HG02678 (cell line): Measurements from ENCODE around the gene CRYBG1.
A peak's percentile ranks its signal among the peaks of the same experiment; 100 is the strongest.

Experiments
- ATAC-seq: cut with Tn5 transposase; IDR thresholded peaks from one replicate; pipeline ENCODE4 v1.9.1; 2021; ENCODE audit warnings: mild to moderate bottlenecking, moderate library complexity; ENCODE audit not compliant: unreplicated experiment

CRYBG1 gene

DNA sequence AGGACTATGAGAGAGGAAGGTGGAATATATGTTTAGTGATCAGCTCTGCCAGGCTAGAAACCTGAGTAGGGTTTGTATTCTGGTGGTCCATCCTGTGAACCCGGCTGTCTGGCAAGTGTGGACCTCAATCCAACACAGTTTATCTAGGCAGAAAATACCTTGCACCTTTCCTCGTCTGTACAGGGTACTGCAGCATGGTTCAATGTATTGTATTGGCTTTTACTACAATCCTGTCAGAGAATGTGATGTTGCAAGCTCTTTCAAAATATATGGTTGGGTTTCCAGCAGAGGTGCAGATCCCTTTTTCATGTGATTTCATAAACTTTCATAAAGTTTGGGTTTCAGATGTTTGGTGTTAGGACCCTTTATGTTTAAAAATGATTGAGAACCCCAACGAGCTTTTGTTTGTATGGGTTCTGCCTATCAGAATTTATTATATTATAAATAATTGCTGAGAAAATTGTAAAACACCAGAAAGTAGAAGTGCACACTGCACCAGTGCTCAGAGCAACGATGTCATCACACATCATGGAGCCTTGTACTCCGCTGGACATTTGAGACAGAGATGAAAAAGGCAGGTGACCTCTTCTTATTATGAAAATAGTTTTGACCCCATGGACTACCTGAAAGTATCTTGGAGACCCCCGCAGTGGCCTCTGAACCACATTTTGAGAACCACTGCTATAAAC lies 162.2 kb downstream of the CRYBG1 start:
- ATAC-seq = no peak

DNA sequence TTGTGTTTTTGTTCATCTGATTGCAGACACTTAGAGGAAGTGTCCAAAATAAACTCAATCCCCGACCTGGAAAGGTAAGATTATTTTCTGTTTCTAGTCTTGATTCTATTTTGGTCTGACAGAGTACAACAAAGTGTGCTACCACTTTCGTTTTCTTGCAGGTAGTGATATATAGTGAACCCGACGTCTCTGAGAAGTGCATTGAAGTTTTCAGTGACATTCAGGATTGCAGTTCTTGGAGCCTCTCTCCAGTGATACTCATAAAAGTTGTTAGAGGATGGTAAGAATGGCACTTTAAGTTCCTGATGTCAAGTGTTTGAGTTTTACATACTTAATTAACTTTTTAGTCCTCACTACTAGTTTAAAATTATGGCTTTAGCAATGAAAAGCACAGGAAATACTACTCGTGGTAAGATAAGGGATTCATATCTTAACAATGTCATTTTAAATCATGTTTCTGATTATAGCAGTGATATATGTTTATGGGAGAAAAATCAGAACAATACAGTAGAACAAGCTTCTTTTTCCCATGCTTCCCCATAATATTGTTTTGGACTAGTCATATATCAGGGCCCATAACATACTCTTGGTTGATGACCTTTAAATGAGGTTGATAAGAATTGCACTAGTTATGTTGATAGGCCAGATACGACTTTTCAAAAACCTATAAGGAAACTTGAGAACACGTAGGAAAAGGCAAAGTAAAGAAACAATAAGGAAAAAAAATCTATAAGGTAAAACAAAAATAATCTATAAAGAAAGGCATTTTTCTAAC lies 164.8 kb downstream of the CRYBG1 start:
- peak; percentile 50 for ATAC-seq

DNA sequence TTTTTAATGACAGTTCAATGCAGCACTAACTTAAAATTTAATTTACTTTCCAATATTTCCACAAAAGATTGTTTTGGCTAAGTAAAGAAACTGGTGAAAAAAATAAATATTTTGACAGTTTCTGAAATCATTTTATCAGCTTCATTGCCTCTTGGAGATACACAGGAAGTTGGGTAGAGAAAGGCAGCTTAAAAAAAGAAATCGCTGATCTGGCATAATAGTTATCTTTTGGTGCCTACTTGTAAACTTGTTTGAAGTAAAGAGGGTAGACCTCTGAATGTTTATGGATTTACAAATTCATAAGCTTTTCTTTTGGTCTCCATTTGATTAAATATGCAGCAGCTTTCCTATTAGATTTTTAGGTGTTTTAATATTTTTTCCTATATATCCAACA lies 165.4 kb downstream of the CRYBG1 start:
- ATAC-seq = no peak

DNA sequence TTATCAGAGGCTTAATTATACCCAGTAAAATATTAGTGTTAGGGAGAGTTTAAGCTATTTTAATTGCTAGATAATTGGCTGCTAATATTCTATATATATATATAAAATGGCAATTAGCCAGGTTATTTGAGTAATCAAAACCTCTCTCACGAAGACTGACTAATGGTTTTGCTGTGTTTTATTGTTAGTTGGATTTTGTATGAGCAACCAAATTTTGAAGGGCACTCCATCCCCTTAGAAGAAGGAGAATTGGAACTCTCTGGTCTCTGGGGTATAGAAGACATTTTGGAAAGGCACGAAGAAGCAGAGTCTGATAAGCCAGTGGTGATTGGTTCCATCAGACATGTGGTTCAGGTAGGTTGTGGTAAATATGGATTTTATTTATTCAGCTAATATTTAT lies 166.6 kb downstream of the CRYBG1 start:
- no peak for ATAC-seq

DNA sequence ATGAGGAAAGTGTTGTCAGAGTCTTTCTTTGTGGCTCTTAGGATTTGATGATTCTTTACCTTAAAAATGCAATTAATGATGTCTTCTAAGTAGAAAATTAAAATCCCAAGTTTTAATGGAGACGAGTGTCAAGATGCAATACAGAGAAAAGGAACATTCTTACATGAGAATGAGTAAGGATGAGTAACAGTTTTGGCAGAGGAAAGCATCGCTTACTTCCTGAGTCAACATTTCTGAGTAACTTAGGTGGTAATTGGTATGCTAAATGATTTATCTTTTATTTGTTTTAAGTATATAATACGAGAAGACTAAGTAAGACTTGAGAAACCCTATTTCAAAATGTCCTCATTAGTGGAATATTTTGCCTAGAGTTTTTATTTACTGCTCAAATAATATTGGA lies 167.5 kb downstream of the CRYBG1 start:
- ATAC-seq = no peak

DNA sequence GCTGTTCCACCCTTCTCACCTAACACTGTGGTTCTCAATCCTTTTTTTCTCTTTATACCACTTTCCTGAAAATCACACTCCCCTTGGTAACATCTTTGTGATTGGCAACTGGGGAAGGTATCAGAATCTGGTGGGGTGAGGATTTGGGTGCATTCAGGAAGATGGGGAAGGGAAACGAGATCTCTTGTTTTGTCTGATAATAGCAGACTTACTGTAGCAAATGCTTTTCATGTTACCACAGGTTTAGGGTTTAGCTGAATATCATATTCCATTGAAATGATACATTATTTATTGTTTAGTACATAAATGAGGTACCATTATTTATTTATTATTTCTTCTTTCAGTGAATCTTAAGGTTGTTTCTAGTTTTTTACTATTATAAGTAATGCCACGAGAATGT lies 168.0 kb downstream of the CRYBG1 start:
- no peak for ATAC-seq

DNA sequence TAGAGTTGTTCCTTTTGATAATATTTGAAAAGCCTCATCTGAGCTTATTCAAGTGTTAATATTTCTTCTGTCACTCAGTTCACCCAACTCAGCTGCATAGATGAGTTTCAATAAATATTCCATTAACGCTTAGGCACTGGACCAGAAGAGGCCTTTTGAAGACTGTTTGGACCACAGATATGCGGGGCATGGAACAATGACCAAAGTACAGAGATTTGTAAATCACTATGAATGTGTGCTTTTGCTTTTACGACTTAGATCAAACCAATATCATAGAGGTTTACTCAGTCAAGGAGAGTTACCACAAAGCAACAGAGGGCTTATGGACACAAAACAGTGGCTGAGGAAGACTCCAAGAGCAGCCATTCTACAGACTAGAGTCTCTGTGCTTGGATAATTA lies 168.9 kb downstream of the CRYBG1 start:
- ATAC-seq = no peak

DNA sequence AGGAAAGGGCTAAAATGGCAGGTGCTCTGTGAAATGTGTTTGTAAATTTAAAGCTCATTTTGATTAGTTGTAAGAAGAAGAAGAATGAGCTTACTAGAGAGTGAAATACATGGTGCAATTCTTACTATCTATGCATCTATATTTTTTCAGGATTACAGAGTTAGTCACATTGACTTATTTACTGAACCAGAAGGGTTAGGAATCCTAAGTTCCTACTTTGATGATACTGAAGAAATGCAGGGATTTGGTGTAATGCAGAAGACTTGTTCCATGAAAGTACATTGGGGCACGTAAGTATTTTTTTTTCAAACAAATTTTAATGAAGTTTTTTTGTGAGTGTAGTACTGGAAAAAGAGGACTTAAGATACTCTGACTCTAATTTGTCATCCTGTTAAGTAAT lies 169.5 kb downstream of the CRYBG1 start:
- no peak for ATAC-seq

DNA sequence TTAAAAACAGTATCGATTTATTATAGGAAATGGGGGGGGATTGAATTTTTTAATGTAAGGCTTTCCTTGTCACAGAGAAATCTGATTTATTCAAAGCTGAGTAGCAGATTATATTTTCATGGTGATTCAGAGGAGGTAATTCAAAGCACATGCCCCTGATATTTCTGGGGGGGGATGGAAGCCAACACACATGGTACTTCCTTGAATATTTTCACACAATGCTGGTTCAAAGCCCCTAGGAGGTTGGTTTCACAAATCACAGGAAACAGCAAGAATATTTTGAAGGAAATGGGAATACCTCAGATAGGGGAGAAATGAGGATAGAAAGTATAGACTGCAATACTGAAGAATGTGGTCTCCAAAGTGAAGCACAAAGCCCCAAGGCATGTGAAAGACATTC lies 170.0 kb downstream of the CRYBG1 start:
- ATAC-seq = no peak

DNA sequence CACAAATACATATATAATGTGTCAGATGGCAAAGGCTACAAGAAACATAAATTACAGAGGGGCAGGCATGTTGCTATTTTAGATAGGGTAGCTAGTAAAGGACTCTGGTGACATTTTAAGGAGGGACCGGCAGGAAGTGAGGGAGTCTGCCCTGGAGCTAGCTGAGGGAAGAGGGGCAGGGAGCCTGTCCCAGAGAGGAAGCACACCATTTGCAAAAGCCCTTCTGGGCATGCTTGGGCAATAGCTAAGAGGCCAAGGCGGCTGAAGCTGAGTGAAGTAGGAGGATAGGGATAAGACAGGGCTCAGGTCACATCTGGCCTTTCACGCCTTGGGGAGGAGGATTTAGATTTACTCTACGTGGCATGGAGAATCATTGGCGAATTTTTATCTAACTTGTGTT lies 172.5 kb downstream of the CRYBG1 start:
- ATAC-seq = no peak

DNA sequence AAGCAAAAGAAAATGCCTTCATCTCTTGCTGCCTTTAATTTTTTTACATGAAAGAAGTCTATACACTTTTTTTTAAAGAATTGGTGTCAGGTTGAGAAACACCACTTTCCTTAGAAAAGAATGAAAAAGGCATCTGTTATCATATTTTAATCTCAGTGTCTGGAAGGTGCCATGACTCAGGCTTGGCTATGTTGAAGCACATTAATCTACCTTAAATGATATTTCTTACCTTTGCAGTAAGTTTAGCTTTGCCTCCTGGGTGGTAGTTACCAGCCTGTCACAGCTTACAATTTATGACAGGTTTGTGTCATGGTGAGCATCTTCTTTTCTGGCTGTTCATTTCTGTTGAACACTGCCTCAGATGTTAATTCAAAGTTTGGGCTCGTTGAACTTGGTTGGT lies 173.5 kb downstream of the CRYBG1 start:
- ATAC-seq = no peak

DNA sequence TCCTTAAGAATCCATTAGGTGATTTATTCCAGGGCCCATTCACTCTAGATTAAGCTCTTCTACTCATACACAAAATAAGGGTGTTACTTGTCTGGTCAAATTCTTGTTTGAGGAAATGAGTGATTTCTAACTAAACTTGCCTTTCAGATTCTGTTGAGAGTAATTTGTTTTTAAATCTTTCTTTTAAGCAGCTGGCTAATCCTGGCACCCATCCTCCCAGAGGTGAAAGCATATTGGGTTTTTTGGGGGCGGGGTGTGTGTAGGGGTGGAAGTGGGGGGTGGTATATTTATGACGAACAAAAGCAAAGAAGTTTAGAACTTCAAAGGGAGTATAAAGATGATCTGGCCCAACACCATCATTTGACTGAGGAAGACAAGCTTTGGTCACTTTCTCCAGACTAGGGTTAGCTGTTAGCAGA lies 174.1 kb downstream of the CRYBG1 start:
- ATAC-seq = no peak

DNA sequence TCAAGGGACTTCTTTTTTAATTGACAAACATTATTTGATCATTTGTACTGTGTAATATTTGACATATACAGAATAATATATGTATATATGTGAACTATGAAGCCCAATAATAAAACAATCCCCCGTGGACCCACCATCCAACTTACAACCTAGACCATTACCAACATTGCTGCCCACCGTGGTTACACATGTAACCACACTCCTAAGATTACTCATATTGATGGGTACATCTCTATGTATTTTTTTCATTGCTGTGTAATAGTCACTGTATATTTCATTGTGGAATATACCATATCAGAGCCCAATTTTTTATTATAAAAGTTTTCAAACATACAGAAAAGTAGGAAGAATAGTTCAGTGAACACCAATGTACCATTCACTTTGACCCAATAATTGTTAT lies 174.5 kb downstream of the CRYBG1 start:
- no peak for ATAC-seq

DNA sequence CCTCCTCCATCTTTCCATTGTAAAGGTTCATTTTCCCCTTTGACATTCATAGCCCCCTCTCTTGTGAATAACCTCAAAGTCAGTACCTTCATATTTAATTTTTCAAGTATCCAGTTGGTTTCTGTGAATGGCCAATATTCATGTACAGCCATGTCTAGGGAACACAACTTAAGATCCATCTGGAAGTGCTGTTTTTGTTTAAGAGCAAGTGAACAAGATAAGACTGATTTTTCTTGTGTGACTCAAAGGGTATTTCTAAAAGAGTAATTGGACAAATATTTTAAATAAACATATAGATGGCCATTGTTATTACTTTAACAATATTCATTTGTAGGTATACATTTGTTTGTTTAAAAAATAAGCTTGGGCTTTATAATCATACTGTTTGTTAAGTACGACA lies 175.8 kb downstream of the CRYBG1 start:
- no peak for ATAC-seq

DNA sequence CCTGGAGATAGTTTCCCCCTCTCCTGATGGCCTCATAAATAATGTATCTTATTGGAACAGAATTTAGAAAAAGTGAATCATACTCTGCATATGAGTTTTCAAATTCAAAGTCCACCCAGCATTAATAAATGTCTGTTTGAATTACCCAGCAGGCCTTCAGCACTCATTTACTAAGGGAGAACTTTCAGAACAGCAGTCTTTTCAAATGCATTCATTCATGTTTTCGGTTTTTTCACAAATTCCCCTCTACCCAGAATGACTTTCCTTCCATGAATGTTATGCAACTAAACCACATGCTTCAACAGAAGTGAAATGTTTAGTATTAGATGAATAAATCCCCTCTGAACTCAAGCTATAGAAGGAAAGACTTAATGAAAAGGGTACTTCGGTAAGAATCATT lies 176.3 kb downstream of the CRYBG1 start:
- ATAC-seq = peak; percentile 52

DNA sequence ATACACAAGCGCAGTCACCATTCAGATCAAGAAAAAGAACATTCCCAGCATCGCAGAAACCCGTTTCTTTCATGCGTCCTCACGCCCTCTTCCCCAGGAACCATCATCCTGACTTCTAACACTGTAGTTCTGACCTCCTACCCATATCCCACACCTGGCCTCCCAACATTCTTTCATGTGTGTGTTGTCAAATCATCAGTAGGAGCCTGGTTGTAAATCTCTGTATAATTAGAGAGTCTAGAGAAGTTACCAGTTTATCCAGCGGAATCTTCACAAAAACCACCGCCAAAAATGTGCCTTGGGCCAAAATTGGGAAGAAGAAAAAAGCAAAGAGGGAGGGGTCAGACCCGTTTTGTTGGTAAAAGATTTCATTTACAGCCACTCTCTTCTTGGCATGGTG lies 177.1 kb downstream of the CRYBG1 start:
- no peak for ATAC-seq

DNA sequence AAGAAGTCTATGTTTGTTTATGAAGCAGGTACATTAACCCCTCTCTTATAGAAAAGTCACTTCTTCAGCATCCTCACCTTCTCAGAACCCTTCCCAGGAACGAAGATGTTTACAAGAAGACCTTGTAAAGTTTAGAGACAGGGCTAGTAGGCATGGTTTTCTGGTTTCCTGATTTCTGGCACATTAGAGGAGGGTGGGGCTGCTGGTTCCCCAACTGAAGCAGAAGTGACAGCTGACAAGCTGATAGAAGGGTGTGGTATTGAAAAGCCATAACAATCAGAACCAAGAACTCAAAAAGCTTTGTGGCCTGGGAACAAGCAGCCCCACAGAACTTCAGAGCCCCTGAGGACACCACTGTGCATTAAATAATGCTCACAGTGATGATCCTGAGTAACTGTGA lies 177.6 kb downstream of the CRYBG1 start:
- no peak for ATAC-seq

DNA sequence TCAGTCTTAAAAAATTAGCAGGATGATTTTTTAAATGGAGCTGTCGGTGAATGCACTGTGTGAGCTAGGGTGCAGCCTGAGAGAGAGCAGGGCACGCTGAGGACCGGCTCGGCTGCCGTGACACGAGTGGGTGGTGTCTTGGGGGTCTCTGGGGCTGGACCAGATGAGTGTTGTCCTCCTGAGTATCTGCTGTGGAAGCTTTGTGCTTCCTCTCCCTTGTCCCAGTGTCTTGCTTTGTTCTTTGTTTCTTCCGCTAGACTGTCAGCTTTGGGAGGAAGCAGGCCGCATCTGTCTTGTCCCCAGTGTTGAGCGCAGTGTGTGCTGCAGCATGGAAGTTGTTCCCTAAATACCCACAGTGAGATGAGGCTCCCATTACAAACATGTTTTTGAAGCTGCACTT lies 179.4 kb downstream of the CRYBG1 start:
- ATAC-seq = no peak

DNA sequence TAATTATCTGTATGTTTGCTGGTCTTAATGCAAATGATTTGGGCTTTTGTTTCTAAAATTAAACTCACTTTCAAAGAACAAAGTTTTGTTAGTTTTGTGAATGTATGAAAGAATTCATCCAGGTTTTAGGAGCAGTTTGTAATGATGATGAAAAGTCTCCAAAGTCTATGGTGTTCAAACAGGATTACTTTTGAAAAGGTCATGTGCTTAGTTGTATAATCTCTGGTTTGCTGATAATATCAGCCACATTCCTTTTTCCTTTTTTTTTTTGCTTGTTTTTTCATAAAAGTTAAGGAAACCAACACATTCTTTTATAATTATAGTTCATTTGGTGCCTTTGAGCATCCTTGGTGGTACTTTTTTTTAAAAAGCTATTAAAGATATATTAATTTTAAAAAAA lies 179.9 kb downstream of the CRYBG1 start:
- ATAC-seq = no peak

DNA sequence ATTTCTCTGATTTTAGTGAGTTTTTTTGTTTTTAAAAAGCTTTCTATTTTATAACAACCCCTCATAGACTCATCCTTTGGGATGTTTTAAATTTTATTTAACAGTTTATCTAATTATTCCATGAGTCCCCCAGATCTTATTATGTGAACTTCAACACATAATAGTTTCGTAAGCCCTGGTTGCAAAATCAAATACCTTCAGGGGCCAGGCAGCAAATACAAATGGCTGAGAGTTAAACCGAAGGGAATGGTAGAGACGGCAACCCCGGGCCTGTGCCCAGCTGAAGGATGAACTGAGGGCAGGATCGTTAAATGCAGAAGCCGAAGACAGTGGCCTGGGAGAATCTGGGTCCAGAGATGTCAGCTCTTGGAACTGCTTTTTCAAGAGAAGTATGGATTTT lies 180.4 kb downstream of the CRYBG1 start:
- ATAC-seq = no peak

DNA sequence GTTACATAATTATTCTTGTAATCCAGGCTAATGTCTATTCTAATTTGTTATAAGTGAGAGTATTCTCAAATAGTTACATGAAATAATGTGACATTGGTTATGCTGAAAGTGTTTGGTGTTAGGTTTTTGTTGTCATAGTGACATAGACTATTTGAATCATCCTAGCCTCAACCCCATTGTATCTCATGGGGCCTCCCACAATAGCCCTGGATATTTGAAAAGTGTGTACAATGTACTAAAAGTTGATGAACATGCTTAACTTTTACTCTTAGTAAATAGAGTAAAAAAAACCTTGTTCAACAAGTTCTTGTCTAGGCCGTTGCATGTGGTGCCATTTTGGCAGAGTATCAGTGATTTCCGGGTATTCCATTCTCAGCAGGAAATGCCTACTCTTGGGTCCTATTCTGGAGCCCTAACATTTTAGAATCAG lies 185.8 kb downstream of the CRYBG1 start:
- no peak for ATAC-seq

DNA sequence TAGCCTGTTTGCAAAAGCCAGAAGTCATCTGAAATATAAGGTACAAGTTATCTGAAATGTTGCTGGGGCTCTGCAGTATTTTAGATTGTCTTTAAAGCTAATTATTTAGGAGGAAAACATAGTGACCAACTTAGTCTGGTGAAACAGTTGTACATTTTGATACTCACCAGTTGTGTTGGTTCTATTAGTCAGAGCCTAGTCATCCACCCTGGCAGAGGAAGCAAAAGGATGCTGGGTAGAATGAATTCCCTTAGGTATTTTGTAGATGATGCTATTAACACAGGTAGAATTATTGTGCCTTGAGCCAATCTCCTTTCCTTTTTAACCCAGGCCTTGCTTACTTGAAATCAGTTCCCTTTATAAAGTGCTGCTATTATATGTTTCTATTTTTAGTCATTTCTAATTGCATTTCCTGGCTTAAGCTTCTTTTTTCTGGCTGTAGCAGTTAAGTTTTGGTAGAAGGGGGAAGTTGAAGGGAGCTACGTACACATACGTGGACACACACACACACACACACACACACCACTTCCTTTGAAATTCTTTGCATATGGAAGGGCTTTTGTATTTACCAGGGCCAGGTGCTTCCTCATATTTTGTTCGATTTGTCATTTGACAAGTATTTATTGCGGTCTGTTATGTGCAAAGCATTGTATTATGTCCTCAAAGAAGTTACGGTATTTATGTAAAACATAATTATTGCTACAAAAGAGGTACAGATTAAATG lies 186.3 kb downstream of the CRYBG1 start:
- peak; percentile 74 for ATAC-seq
